ENCODE results near the gene HDHD2.
A peak's percentile ranks its signal among the peaks of the same experiment; 100 is the strongest.
"Not testable (repeated sequence)": the region's sequence is repeated elsewhere in the genome, so short reads cannot be mapped to it uniquely, and the experiment has no call there.

HDHD2 gene

DNA sequence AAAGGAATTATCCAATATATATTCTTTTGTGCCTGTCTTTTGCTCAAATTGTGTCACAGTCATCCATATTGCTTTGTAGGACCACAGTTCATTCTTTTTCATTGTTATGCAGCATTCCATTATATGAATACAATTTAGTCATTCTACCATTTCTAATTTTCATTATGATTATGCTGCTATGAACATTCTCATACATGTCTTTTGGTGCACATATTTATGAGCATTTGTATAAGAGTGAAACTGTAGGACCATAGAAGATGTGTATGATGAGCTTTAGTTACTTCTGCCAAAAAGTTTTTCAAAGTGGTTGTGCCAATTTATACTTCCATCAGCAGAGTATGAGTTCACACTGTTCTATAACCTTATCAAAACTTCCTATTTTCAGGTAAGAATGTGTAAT is 18.2 kb upstream of the HDHD2 start:
- no peak for DNase-seq (ENCODE audit: low spot score)
- TF ChIP-seq, protein P1, sequence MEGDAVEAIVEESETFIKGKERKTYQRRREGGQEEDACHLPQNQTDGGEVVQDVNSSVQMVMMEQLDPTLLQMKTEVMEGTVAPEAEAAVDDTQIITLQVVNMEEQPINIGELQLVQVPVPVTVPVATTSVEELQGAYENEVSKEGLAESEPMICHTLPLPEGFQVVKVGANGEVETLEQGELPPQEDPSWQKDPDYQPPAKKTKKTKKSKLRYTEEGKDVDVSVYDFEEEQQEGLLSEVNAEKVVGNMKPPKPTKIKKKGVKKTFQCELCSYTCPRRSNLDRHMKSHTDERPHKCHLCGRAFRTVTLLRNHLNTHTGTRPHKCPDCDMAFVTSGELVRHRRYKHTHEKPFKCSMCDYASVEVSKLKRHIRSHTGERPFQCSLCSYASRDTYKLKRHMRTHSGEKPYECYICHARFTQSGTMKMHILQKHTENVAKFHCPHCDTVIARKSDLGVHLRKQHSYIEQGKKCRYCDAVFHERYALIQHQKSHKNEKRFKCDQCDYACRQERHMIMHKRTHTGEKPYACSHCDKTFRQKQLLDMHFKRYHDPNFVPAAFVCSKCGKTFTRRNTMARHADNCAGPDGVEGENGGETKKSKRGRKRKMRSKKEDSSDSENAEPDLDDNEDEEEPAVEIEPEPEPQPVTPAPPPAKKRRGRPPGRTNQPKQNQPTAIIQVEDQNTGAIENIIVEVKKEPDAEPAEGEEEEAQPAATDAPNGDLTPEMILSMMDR (IDR thresholded peaks at IDR 0.05; ENCODE audit: extremely low read depth, insufficient read depth, missing control alignments) = no peak
- in situ Hi-C loops (cut with MboI; ENCODE audit: low pct_unique_long_range_greater_than_20kb, low sequenced_read_pairs, unreplicated experiment) = no loop called here

DNA sequence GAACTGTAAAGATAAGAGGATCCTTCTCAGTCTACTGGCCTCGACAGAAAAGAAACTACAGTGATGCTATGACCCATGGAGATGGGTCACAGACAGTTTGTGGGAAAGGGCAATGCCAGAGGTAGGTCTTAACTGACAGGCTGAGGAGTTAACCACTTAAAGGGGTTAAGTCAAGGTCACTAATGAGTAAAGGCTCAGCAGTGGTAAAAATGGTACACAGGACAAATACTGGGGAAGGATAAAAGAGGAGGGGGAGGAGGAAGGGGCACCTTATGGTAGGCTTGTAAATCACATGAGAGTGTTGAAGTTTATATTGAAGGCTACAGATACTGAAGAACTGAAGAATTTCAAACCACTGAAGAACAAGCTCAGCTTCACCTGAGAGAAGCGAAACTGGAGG is 16.0 kb upstream of the HDHD2 start:
- in situ Hi-C loops (cut with MboI; ENCODE audit: low pct_unique_long_range_greater_than_20kb, low sequenced_read_pairs, unreplicated experiment) = no loop called here
- DNase-seq (ENCODE audit: low spot score) = no peak
- TF ChIP-seq, protein P1 (IDR thresholded peaks at IDR 0.05; ENCODE audit: extremely low read depth, insufficient read depth, missing control alignments) = no peak

DNA sequence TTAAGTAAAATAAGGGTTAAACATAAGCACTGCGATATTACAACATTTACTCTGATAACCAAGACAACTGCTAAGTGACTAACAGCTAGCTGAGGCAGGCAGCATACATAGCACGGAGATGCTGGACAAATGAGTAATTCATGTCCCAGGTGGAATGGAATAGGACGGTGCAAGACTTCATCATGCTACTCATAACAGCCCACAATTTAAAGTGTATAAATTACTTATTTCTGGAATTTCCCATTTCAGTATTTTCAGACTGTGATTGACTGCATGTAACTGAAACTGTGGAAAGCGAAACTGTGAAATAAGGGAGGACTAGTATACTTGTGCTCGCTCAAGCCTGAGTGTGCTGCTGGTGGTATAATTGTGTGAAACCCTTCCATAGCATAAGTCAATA is 12.9 kb upstream of the HDHD2 start:
- no peak for DNase-seq (ENCODE audit: low spot score)
- in situ Hi-C loops (cut with MboI; ENCODE audit: low pct_unique_long_range_greater_than_20kb, low sequenced_read_pairs, unreplicated experiment) = no loop called here
- TF ChIP-seq, protein P1 (IDR thresholded peaks at IDR 0.05; ENCODE audit: extremely low read depth, insufficient read depth, missing control alignments) = no peak

DNA sequence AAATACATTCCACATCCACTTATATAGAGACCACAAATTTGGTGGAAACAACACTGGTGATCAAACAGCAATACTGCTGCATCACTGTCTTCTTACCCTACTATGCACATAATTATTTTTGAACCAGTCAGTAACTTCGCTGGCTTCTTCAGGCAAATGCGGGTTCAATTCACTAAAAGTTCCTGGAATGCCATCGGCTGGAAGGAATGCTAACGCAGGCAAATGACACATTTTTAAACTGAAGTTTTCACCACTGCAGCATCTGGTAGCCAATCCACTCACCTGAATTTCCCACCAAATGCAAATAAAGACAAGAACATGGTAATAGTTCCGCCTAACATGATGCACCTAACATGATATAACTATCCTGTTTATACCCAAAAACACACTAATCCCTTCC is 10.0 kb upstream of the HDHD2 start:
- DNase-seq (ENCODE audit: low spot score) = no peak
- in situ Hi-C loops (cut with MboI; ENCODE audit: low pct_unique_long_range_greater_than_20kb, low sequenced_read_pairs, unreplicated experiment) = no loop called here
- TF ChIP-seq, protein P1 (IDR thresholded peaks at IDR 0.05; ENCODE audit: extremely low read depth, insufficient read depth, missing control alignments) = no peak

DNA sequence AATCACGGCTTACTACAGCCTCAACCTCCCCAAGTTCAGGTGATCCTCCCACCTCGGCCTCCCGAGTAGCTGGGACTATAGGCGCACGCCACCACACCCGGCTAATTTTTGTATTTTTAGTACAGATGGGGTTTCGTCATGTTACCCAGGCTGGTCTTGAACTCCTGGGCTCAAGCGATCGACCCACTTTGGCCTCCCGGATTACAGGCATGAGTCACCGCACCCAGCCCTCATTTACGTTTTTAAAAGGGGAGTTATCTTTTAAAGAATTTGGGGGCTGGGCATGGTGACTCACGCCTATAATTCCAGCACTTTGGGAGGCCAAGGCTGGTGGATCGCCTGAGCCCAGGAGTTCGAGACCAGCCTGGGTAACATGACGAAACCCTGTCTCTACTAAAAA is 8.1 kb upstream of the HDHD2 start:
- in situ Hi-C loops (cut with MboI; ENCODE audit: low pct_unique_long_range_greater_than_20kb, low sequenced_read_pairs, unreplicated experiment); DNase-seq (ENCODE audit: low spot score): not testable (repeated sequence)

DNA sequence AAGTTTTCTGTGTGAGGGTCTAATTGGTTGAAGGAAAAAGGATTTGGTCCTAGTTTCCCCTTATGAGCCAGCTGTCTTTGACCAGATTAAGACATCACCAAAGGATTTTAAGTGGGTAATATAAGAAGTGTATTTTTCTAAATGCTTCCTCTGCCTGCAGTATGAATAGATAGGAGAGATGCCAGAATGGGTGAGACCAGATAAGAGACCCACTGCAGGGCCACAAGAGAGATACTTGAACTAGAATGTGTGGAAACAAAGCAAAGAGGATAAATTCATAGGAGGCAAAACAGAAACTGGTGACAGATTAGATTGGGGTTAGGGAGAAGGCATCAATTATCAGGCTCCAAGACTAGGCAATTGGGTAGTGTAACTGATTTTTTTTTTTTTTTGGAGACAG is 1.1 kb upstream of the HDHD2 start:
- TF ChIP-seq, protein P1 (IDR thresholded peaks at IDR 0.05; ENCODE audit: extremely low read depth, insufficient read depth, missing control alignments) = no peak
- no peak for DNase-seq (ENCODE audit: low spot score)
- in situ Hi-C loops (cut with MboI; ENCODE audit: low pct_unique_long_range_greater_than_20kb, low sequenced_read_pairs, unreplicated experiment) = no loop called here

DNA sequence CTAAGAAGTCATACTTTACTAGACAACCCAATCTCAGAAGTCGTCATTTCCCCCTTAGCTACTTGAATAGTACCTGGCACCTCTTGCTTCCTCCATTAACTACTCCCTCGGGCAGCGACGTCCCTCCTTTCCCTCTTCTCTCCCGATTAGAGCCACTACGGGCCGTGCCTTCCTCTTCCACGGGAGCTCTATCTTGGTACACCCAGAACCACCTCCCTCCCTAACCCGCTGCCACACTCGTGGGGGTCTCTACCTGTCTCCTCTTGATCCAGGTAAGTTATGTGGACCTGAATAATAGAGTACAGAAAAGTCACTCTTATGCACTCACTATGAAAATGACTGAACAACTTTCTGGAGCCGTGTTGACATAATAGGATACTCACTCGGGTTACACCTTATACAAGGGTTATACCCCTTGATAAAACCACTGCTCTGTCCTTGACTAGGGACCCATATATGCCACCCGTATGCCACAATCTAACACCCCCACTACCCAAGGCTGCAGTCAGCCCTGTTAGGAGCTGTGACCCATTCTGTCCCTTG is 595 bp upstream of the HDHD2 start:
- in situ Hi-C loops (cut with MboI; ENCODE audit: low pct_unique_long_range_greater_than_20kb, low sequenced_read_pairs, unreplicated experiment) = no loop called here
- TF ChIP-seq, protein P1 (IDR thresholded peaks at IDR 0.05; ENCODE audit: extremely low read depth, insufficient read depth, missing control alignments) = no peak
- peak; percentile 42 for DNase-seq (ENCODE audit: low spot score)
